Cardiac fibroblast (primary cell): Measurements from ENCODE around the gene LMTK2.

Experiments
- DNase-seq, 2 donors: peaks; one replicate each; pipeline versions ENCODE4 v3.0.0 to v3.0.0-alpha.2; 2010; ENCODE audit warnings: low read depth in 2 of 2
- H3K4me3 ChIP-seq, 2 donors: replicated peaks in 1 of 2; 1 replicate in 1 of 2; 2 replicates in 1 of 2; pipeline ENCODE4 v1.5.1; 2011; ENCODE audit warnings: low read depth in 2 of 2, low read length in 2 of 2, mild to moderate bottlenecking in 2 of 2, moderate library complexity in 1 of 2
- CTCF ChIP-seq: IDR thresholded peaks from one replicate; pipeline ENCODE4 v1.5.1; 2011; ENCODE audit warnings: low read depth, mild to moderate bottlenecking, low read length, inconsistent platforms

Gene LMTK2

DNA sequence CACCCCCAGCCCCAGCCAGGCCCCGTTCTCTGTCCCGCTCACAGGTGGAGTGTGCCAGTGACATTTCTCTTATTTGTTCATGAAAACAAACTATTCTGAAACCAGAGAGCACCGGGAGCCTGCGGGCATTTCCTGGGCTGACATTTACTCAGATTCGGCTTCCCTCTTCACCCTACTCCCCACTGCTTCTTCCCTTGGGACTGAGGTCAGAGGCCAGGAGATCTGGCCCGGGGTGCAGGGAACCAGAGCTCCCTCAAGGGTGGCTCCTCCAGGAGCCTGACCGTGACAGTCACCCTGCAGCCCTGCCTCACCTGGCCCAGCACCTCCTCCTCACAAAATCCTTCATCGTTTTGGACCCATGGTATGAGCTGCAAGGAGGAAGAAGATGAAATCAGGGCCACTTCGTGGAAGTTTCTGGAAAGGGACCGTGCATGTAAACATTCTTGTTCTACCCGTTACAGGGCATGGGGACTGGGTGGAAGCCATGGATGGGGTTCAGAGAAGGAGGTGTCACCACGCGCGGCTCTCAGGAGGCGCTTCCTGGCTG, 116.8 kb downstream of the LMTK2 start:
- TF ChIP-seq CTCF, result no peak
- no peak for DNase-seq
- no peak overlapping the region for H3K4me3 ChIP-seq

DNA sequence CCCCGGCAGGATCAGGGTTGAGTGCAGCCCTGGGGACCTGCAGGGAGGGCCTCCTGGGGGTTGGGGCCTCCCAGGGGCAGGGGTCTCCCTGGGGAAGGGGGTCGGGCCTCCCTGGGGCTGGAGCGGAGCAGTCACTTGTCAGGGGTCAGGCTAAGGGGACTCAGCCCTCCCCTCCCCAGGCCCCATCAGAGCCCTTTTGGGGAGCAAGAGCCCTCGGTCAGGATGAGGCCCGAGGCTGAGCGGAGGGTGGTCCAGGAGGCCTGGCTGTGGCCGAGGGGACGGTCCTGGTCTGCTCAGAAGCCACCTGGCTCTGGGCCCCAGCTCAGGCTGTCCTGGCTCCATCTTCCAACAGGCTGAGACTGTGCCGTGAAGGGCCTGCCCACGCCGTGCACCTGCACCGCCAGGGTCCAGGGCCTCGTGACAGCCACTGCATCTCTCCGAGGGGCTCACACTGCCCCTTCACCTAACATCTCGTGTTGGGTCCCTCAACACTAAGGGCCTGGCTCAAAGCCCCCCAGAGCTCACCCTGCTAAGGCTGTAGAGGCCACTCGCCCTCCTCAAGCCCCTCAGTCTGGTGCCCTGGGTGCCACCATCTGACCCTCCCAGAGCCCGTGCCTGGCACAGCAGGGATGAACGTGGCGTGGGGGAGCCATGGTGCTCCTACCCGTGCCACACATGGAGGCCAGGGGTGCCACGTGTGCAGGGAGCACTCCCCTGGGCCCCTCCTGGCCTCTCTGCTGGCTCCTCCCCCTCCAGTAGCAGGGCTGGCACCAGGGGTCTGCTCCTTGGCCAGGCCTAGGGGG, 117.4 kb downstream of the LMTK2 start:
- TF ChIP-seq CTCF, result no peak
- no peak for DNase-seq
- H3K4me3 ChIP-seq, result no peak overlapping the region

- H3K4me3 ChIP-seq, result no peak overlapping the region
- DNase-seq, result no peak
These were observed 118.1 kb downstream of the LMTK2 start for GRCh38 chr7:98224701-98225181.

GRCh38 chr7:98225913-98226614, 119.4 kb downstream of the LMTK2 start:
- DNase-seq, result no peak
- no peak overlapping the region for H3K4me3 ChIP-seq
- no peak for TF ChIP-seq CTCF

More at GRCh38 chr7:98224701-98225181, 118.1 kb downstream of the LMTK2 start:
- no peak for TF ChIP-seq CTCF

DNA sequence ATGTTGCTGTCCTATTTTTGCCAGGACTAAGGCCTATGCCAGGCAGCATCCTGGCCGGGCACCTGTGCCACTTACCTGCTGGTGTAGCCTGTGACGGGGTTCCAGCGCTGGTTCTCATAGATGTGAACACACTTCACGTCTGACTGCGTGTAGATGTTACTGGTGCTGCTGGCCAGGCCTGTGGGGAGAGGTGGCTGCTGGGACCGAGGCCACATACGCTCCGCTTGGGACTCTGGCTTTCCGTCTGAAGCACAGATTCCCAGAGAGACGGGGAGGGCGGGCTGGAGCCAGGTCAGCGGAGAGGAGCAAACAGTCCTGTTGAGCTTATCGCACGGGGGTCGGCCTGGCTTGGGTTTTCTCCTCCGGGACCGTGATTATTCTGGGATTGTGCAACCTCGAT, 121.3 kb downstream of the LMTK2 start:
- no peak overlapping the region for H3K4me3 ChIP-seq
- no peak for TF ChIP-seq CTCF
- no peak for DNase-seq

GRCh38 chr7:98228801-98229200, 122.1 kb downstream of the LMTK2 start:
- no peak for TF ChIP-seq CTCF
- H3K4me3 ChIP-seq, result no peak overlapping the region
- no peak for DNase-seq
